Liver (tissue), 9 donors: ENCODE results near the gene DCAF8L1. TPM values are rescaled to one million over a fixed set of nuclear protein-coding genes. Genes with fewer than 3 reads are reported as not detected.

ENCODE experiments used
- DNase-seq: peaks from one replicate; pipeline ENCODE4 v3.0.0-alpha.2; 2017; ENCODE audit warnings: low spot score
- H3K27ac ChIP-seq, 2 donors: one replicate each; pipeline ENCODE4 v1.7.0; 2013; ENCODE audit warnings: inconsistent platforms in 2 of 2, low read length in 2 of 2, control low read depth in 1 of 2, low read depth in 1 of 2, mild to moderate bottlenecking in 1 of 2
- H3K27me3 ChIP-seq, 4 donors: one replicate each; pipeline versions ENCODE4 v1.6.1 to v1.7.0; 2013; ENCODE audit warnings: low read length in 3 of 4, inconsistent platforms in 1 of 4, mild to moderate bottlenecking in 1 of 4, moderate library complexity in 1 of 4; ENCODE audit not compliant: control insufficient read depth in 4 of 4, insufficient read depth in 4 of 4
- H3K36me3 ChIP-seq, 4 donors: one replicate each; pipeline versions ENCODE4 v1.6.1 to v1.7.0; 2013; ENCODE audit warnings: low read length in 3 of 4, mild to moderate bottlenecking in 3 of 4, low read depth in 1 of 4, moderate library complexity in 1 of 4; ENCODE audit not compliant: control insufficient read depth in 4 of 4, insufficient read depth in 3 of 4
- H3K4me1 ChIP-seq, 4 donors: one replicate each; pipeline versions ENCODE4 v1.6.1 to v1.7.0; 2013; ENCODE audit warnings: low read length in 3 of 4, mild to moderate bottlenecking in 3 of 4, moderate library complexity in 1 of 4; ENCODE audit not compliant: control insufficient read depth in 4 of 4, insufficient read depth in 4 of 4
- H3K4me3 ChIP-seq, 3 donors: one replicate each; pipeline versions ENCODE4 v1.6.1 to v1.7.0; 2013; ENCODE audit warnings: low read length in 3 of 3, control low read depth in 1 of 3, low read depth in 1 of 3, mild to moderate bottlenecking in 1 of 3
- H3K9ac ChIP-seq, 2 donors: one replicate each; pipeline ENCODE4 v1.7.0; 2013; ENCODE audit warnings: low read length in 2 of 2, mild to moderate bottlenecking in 2 of 2, moderate library complexity in 2 of 2, control low read depth in 1 of 2, low read depth in 1 of 2
- H3K9me3 ChIP-seq, 4 donors: one replicate each; pipeline versions ENCODE4 v1.6.1 to v1.7.0; 2013; ENCODE audit warnings: low read length in 3 of 4; ENCODE audit not compliant: control insufficient read depth in 4 of 4
- EGR1 ChIP-seq, 2 donors: IDR thresholded peaks; 2 replicates each; pipeline ENCODE4 v1.6.1; 2016 to 2018; ENCODE audit warnings: antibody characterized with exemption in 2 of 2, low read depth in 2 of 2
- FOXA1 ChIP-seq: IDR thresholded peaks from 2 replicates; pipeline ENCODE4 v1.6.1; 2016; ENCODE audit warnings: antibody characterized with exemption
- FOXA2 ChIP-seq: IDR thresholded peaks from 2 replicates; pipeline ENCODE4 v1.6.1; 2016; ENCODE audit warnings: antibody characterized with exemption
- GABPA ChIP-seq, 2 donors: IDR thresholded peaks in 1 of 2; conservative IDR thresholded peaks in 1 of 2; 2 replicates each; pipeline ENCODE4 v1.6.1; 2016; ENCODE audit warnings: antibody characterized with exemption in 2 of 2, mild to moderate bottlenecking in 1 of 2, moderate library complexity in 1 of 2
- HNF4A ChIP-seq, 2 donors: conservative IDR thresholded peaks; 2 replicates each; pipeline ENCODE4 v1.6.1; 2016; ENCODE audit warnings: antibody characterized with exemption in 2 of 2, mild to moderate bottlenecking in 2 of 2
- HNF4G ChIP-seq: IDR thresholded peaks from 2 replicates; pipeline ENCODE4 v1.6.1; 2016; ENCODE audit warnings: antibody characterized with exemption
- JUND ChIP-seq, 2 donors: IDR thresholded peaks; 2 replicates each; pipeline ENCODE4 v1.6.1; 2016; ENCODE audit warnings: antibody characterized with exemption in 2 of 2
- MAX ChIP-seq: IDR thresholded peaks from 2 replicates; pipeline ENCODE4 v1.6.1; 2016; ENCODE audit warnings: antibody characterized with exemption
- NR2F2 ChIP-seq: IDR thresholded peaks from 2 replicates; pipeline ENCODE4 v1.6.1; 2016; ENCODE audit warnings: antibody characterized with exemption
- RAD21 ChIP-seq, 2 donors: IDR thresholded peaks; 2 replicates each; pipeline ENCODE4 v1.6.1; 2016; ENCODE audit warnings: antibody characterized with exemption in 2 of 2, mild to moderate bottlenecking in 2 of 2
- RXRA ChIP-seq, 2 donors: IDR thresholded peaks; 2 replicates each; pipeline ENCODE4 v1.6.1; 2017 to 2018; ENCODE audit warnings: antibody characterized with exemption in 2 of 2, mild to moderate bottlenecking in 1 of 2
- SP1 ChIP-seq: IDR thresholded peaks from 2 replicates; pipeline ENCODE4 v1.6.1; 2018; ENCODE audit warnings: antibody characterized with exemption, mild to moderate bottlenecking
- YY1 ChIP-seq: IDR thresholded peaks from 2 replicates; pipeline ENCODE4 v1.6.1; 2016; ENCODE audit warnings: antibody characterized with exemption, mild to moderate bottlenecking
- WGBS: extraction: QIAGEN DNeasy Blood & Tissue Kit; methylation state at CpG from one replicate; pipeline ENCODE4 v1.1.7; 2013; 5-methylcytosine and 5-hydroxymethylcytosine counted together
- polyA plus RNA-seq, 2 donors: library from polyadenylated mRNA; stranded (reverse) in 1 of 2; unstranded in 1 of 2; fragments of 200-250 nt in 1 of 2; fragments of >200 nt in 1 of 2; fragmentation: Nextera tagmentation in 1 of 2; extraction: Ambion mirVana in 1 of 2; gene quantifications; one replicate each; pipeline versions ENCODE4 v1.2.1 to v1.2.3, GENCODE V29; 2013 to 2015
- total RNA-seq, 2 donors: library from RNA; depleted of rRNA; stranded (reverse); fragments of >200 nt; gene quantifications; one replicate each; pipeline ENCODE4 v1.2.3, GENCODE V29; 2014
- TF ChIP-seq, protein P1 (sequence below): fragments of 150-350 bp; IDR thresholded peaks from 2 replicates; pipeline ENCODE4 v1.5.1; 2017; ENCODE audit warnings: improper control_type of control experiment, low read depth, low read length; ENCODE audit not compliant: missing input control
- TF ChIP-seq, protein P2 (sequence below): IDR thresholded peaks from 2 replicates; pipeline ENCODE4 v1.6.1; 2016; ENCODE audit warnings: antibody characterized with exemption
- TF ChIP-seq, protein P3 (sequence below): IDR thresholded peaks from 2 replicates; pipeline ENCODE4 v1.6.1; 2016; ENCODE audit warnings: antibody characterized with exemption, mild to moderate bottlenecking
- TF ChIP-seq, protein P4 (sequence below): IDR thresholded peaks from 2 replicates; pipeline ENCODE4 v1.6.1; 2016; ENCODE audit warnings: antibody characterized with exemption
- donor health status: healthy.
- donor health status: healthy.
- donor health status: healthy.
- donor health status: healthy.
- donor health status: healthy.

DCAF8L1 gene
- total RNA-seq (not detected), polyA plus RNA-seq (not detected)

- Histone ChIP-seq H3K9ac (no peak within 1 kb of the TSS), H3K36me3 (no peaks in the 10 kb centered on the region), H3K9me3 (peaks cover 0 to 3% (median 1%) of the 10 kb centered on the region in 4 donors), H3K27ac (no peak within 1 kb of the TSS), H3K4me3 (no peak within 1 kb of the TSS), H3K27me3 (no peaks in the 10 kb centered on the region), H3K4me1 (no peaks in the 10 kb centered on the region)
- 93% methylated on average over 14 of the region's 14 CpGs for WGBS
- TF ChIP-seq FOXA1 (no peak), SP1 (no peak), YY1 (no peak), HNF4A (conservative IDR thresholded peaks at IDR 0.05) (no peak)
- no peak for DNase-seq
Measured at GRCh38 chrX:27981349-27981748, at the start of gene DCAF8L1. DCAF8L1 (minus strand) TSS chrX:27981449; CDS start chrX:27981334, 115 bp downstream.

DNA sequence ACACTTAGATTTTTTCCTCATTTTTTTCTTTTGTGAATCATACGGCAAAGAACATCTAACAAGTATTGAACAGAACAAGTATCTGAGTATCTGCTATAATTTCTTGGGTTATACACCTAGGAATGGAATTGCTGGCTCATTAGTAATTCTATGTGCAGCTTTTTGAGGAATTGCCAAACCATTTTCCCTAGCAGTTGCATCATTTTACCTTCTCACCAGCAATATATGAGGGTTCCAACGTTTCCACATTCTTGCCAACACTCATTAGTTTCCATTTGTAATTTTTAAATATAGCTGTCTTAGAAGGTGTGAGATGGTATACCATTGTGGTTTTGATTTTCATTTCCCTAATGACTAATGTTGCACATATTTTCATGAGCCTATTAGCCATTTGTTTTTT lies 41.1 kb upstream of the DCAF8L1 start:
- DNase-seq, result no peak
- H3K27me3 ChIP-seq, result no peaks in the 10 kb centered on the region
- TF ChIP-seq, protein P1, sequence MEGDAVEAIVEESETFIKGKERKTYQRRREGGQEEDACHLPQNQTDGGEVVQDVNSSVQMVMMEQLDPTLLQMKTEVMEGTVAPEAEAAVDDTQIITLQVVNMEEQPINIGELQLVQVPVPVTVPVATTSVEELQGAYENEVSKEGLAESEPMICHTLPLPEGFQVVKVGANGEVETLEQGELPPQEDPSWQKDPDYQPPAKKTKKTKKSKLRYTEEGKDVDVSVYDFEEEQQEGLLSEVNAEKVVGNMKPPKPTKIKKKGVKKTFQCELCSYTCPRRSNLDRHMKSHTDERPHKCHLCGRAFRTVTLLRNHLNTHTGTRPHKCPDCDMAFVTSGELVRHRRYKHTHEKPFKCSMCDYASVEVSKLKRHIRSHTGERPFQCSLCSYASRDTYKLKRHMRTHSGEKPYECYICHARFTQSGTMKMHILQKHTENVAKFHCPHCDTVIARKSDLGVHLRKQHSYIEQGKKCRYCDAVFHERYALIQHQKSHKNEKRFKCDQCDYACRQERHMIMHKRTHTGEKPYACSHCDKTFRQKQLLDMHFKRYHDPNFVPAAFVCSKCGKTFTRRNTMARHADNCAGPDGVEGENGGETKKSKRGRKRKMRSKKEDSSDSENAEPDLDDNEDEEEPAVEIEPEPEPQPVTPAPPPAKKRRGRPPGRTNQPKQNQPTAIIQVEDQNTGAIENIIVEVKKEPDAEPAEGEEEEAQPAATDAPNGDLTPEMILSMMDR, result no peak
- no peak for TF ChIP-seq SP1
- no peak for TF ChIP-seq RAD21 (IDR thresholded peaks at IDR 0.05)
- TF ChIP-seq HNF4G, result no peak
- no peak for TF ChIP-seq MAX
- no peak for TF ChIP-seq HNF4A (conservative IDR thresholded peaks at IDR 0.05)
- TF ChIP-seq, protein P2, sequence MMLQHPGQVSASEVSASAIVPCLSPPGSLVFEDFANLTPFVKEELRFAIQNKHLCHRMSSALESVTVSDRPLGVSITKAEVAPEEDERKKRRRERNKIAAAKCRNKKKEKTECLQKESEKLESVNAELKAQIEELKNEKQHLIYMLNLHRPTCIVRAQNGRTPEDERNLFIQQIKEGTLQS, result no peak
- TF ChIP-seq, protein P3, sequence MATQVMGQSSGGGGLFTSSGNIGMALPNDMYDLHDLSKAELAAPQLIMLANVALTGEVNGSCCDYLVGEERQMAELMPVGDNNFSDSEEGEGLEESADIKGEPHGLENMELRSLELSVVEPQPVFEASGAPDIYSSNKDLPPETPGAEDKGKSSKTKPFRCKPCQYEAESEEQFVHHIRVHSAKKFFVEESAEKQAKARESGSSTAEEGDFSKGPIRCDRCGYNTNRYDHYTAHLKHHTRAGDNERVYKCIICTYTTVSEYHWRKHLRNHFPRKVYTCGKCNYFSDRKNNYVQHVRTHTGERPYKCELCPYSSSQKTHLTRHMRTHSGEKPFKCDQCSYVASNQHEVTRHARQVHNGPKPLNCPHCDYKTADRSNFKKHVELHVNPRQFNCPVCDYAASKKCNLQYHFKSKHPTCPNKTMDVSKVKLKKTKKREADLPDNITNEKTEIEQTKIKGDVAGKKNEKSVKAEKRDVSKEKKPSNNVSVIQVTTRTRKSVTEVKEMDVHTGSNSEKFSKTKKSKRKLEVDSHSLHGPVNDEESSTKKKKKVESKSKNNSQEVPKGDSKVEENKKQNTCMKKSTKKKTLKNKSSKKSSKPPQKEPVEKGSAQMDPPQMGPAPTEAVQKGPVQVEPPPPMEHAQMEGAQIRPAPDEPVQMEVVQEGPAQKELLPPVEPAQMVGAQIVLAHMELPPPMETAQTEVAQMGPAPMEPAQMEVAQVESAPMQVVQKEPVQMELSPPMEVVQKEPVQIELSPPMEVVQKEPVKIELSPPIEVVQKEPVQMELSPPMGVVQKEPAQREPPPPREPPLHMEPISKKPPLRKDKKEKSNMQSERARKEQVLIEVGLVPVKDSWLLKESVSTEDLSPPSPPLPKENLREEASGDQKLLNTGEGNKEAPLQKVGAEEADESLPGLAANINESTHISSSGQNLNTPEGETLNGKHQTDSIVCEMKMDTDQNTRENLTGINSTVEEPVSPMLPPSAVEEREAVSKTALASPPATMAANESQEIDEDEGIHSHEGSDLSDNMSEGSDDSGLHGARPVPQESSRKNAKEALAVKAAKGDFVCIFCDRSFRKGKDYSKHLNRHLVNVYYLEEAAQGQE, result no peak
- TF ChIP-seq FOXA1, result no peak
- TF ChIP-seq FOXA2, result no peak
- TF ChIP-seq, protein P4, sequence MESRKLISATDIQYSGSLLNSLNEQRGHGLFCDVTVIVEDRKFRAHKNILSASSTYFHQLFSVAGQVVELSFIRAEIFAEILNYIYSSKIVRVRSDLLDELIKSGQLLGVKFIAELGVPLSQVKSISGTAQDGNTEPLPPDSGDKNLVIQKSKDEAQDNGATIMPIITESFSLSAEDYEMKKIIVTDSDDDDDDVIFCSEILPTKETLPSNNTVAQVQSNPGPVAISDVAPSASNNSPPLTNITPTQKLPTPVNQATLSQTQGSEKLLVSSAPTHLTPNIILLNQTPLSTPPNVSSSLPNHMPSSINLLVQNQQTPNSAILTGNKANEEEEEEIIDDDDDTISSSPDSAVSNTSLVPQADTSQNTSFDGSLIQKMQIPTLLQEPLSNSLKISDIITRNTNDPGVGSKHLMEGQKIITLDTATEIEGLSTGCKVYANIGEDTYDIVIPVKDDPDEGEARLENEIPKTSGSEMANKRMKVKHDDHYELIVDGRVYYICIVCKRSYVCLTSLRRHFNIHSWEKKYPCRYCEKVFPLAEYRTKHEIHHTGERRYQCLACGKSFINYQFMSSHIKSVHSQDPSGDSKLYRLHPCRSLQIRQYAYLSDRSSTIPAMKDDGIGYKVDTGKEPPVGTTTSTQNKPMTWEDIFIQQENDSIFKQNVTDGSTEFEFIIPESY, result no peak
- TF ChIP-seq RXRA (IDR thresholded peaks at IDR 0.05), result no peak
- no peak for TF ChIP-seq NR2F2
- TF ChIP-seq GABPA (IDR thresholded peaks at IDR 0.05 in 1 of 2, conservative IDR thresholded peaks at IDR 0.05 in 1 of 2), result no peak
- TF ChIP-seq EGR1 (IDR thresholded peaks at IDR 0.05; ENCODE audit: low read depth in 2 of 2), result no peak
- TF ChIP-seq JUND (IDR thresholded peaks at IDR 0.05), result no peak
- H3K4me3 ChIP-seq, result no peak overlapping the region
- no peak overlapping the region for H3K9ac ChIP-seq
- H3K27ac ChIP-seq, result no peak overlapping the region
- no peaks in the 10 kb centered on the region for H3K9me3 ChIP-seq
- H3K36me3 ChIP-seq, result no peaks in the 10 kb centered on the region
- WGBS, result 71% methylated on average over 2 of the region's 2 CpGs
- H3K4me1 ChIP-seq, result no peaks in the 10 kb centered on the region
